PC-3 (cell line): ENCODE measurements around the gene LDB1. TPM values are rescaled to one million over a fixed set of nuclear protein-coding genes. Genes with fewer than 3 reads are reported as not detected.
A peak's percentile ranks its signal among the peaks of the same experiment; 100 is the strongest.

Experiments used
- ATAC-seq: fragments of 200-7000 bp; cut with Tn5 transposase; 2 replicates; pipeline ENCODE4 v1.9.1; 2020; ENCODE audit warnings: mild to moderate bottlenecking, moderate library complexity
- BruUV-seq: library from RNA; stranded (reverse); fragments of 400-500 nt; replicated peaks from 2 replicates; lab custom pipeline; 2021; lab: Mats Ljungman, UMichigan
- CTCF ChIA-PET: fragments of 300-600 bp; sonication (Branson Sonifier 250); formaldehyde crosslinking; loops from one replicate; lab custom pipeline; 2022; ENCODE audit warnings: antibody characterized with exemption; lab: Charles Lee
- POLR2A ChIA-PET: fragments of 300-600 bp; sonication (Branson Sonifier 250); formaldehyde crosslinking; loops from one replicate; lab custom pipeline; 2022; ENCODE audit warnings: antibody characterized with exemption; ENCODE audit not compliant: unreplicated experiment; lab: Charles Lee
- DNase-seq: peaks from one replicate; pipeline ENCODE4 v3.0.0-alpha.2; 2015
- H2AFZ ChIP-seq: fragments of 300-600 bp; sonication (generic); 2 replicates; pipeline ENCODE4 v1.6.0; 2016; ENCODE audit warnings: antibody characterized with exemption, low read length
- H3F3A ChIP-seq: fragments of 300-600 bp; sonication (generic); one replicate; pipeline ENCODE4 v1.6.0; 2017; ENCODE audit warnings: antibody characterized with exemption, low read length, control low read depth, mild to moderate bottlenecking; ENCODE audit not compliant: unreplicated experiment
- H3K27ac ChIP-seq: fragments of 300-600 bp; sonication (generic); 2 replicates; pipeline ENCODE4 v1.5.1; 2016; ENCODE audit warnings: mild to moderate bottlenecking, low read length
- H3K27me3 ChIP-seq: fragments of 300-600 bp; sonication (generic); 2 replicates; pipeline ENCODE4 v1.6.1; 2016; ENCODE audit warnings: low read length, mixed read lengths
- H3K36me3 ChIP-seq: fragments of 300-600 bp; sonication (generic); 2 replicates; pipeline ENCODE4 v1.6.1; 2016; ENCODE audit warnings: low read depth, mixed run types, low read length, mixed read lengths
- H3K4me1 ChIP-seq: fragments of 300-600 bp; sonication (generic); 2 replicates; pipeline ENCODE4 v1.5.1; 2016; ENCODE audit warnings: low read length; ENCODE audit not compliant: insufficient read depth
- H3K4me2 ChIP-seq: fragments of 300-600 bp; sonication (generic); 2 replicates; pipeline ENCODE4 v1.6.0; 2016; ENCODE audit warnings: low read length
- H3K4me3 ChIP-seq: fragments of 300-600 bp; sonication (generic); 2 replicates; pipeline ENCODE4 v1.5.1; 2016; ENCODE audit warnings: mild to moderate bottlenecking, low read length, mixed read lengths
- H3K79me2 ChIP-seq: fragments of 300-600 bp; sonication (generic); 2 replicates; pipeline ENCODE4 v1.6.1; 2017; ENCODE audit warnings: low read length, mixed read lengths
- H3K9ac ChIP-seq: fragments of 300-600 bp; sonication (generic); 2 replicates; pipeline ENCODE4 v1.6.0; 2016; ENCODE audit warnings: mild to moderate bottlenecking, low read length
- H3K9me2 ChIP-seq: fragments of 300-600 bp; sonication (generic); replicated peaks from 2 replicates; pipeline ENCODE4 v1.6.1; 2016; ENCODE audit warnings: mixed run types, low read length, mixed read lengths
- H3K9me3 ChIP-seq: fragments of 300-600 bp; sonication (generic); 2 replicates; pipeline ENCODE4 v1.6.1; 2016; ENCODE audit warnings: low read length, mixed read lengths
- H4K20me1 ChIP-seq: fragments of 300-600 bp; sonication (generic); 2 replicates; pipeline ENCODE4 v1.6.1; 2016; ENCODE audit warnings: low read length, mixed read lengths
- CTCF ChIP-seq: fragments of 300-600 bp; sonication (generic); conservative IDR thresholded peaks from 2 replicates; pipeline ENCODE4 v1.5.1; 2017; ENCODE audit warnings: antibody characterized with exemption, low read depth, mild to moderate bottlenecking, low read length
- EZH2 ChIP-seq: fragments of 300-600 bp; sonication (generic); IDR thresholded peaks from one replicate; pipeline ENCODE4 v1.6.1; 2017; ENCODE audit warnings: antibody characterized with exemption, mild to moderate bottlenecking, low read length; ENCODE audit not compliant: unreplicated experiment
- EZH2phosphoT487 ChIP-seq: fragments of 300-600 bp; sonication (generic); IDR thresholded peaks from 2 replicates; pipeline ENCODE4 v1.6.1; 2018; ENCODE audit warnings: mild to moderate bottlenecking, antibody characterized with exemption, low read length, borderline replicate concordance
- intact Hi-C: fragments of 100-400 bp; cut with micrococcal nuclease; formaldehyde crosslinking; loops from 2 replicates; pipeline ENCODE4 v1.9.0; 2023
- total RNA-seq: library from RNA; depleted of rRNA; stranded (reverse); fragments of >200 nt; gene quantifications from 2 replicates; pipeline ENCODE4 v1.2.3, GENCODE V29; 2014

The LDB1 gene
- total RNA-seq, 1 experiment from 2014 or later = 34.2 TPM

- ATAC-seq (peak; percentile 40), DNase-seq (no peak)
- peak overlapping the region; percentile 99 for H3K4me2 ChIP-seq
- H2AFZ ChIP-seq = peak overlapping the region; percentile 69
- H3K27me3 ChIP-seq = no peaks in the 10 kb centered on the region
- no TSS peak for BruUV-seq
- peak overlapping the region; percentile 96 for H3K9ac ChIP-seq
- intact Hi-C loops = loop anchor here (2.0 kb wide), 1 partner anchor 47 kb away; no protein-coding TSS in a partner anchor
- H3K4me1 ChIP-seq = peaks cover 10% of the 10 kb centered on the region; the same call in 1 of the 2 replicates
- CTCF ChIA-PET = no interaction called here
- POLR2A ChIA-PET = interaction anchor here (0.6 kb wide), 2 partner anchors 10 to 57 kb away, joined by 3 to 4 read pairs; no protein-coding TSS in a partner anchor
- H3K4me3 ChIP-seq = peak overlapping the region; percentile 84
- peak overlapping the region; percentile 32; the same call in 1 of the 2 replicates for H3K27ac ChIP-seq
- H3F3A ChIP-seq = no peaks in the 10 kb centered on the region
- H3K79me2 ChIP-seq = peaks cover 36% of the 10 kb centered on the region
- no peaks in the 10 kb centered on the region for H3K9me2 ChIP-seq
- H4K20me1 ChIP-seq = no peaks in the 10 kb centered on the region
- no peaks in the 10 kb centered on the region for H3K36me3 ChIP-seq
- no peaks in the 10 kb centered on the region for H3K9me3 ChIP-seq
- TF ChIP-seq EZH2phosphoT487 = no peak
- no peak for TF ChIP-seq EZH2
- no peak for TF ChIP-seq CTCF
Measured at GRCh38 chr10:102065561-102066398, 54.4 kb downstream of the LDB1 start.

GRCh38 chr10:102064868-102065560 is 55.2 kb downstream of the LDB1 start, which contains the start of gene HPS6:
TSS of gene HPS6 (plus strand) at chr10:102065349. CDS start at chr10:102065475, 126 bp downstream.
- no peaks in the 10 kb centered on the region for H3F3A ChIP-seq
- ATAC-seq (peak; percentile 96), DNase-seq (peak; percentile 90)
- H3K4me2 ChIP-seq = peak within 1 kb of the TSS; percentile 99
- H3K4me1 ChIP-seq = peaks cover 10% of the 10 kb centered on the region; the same call in 1 of the 2 replicates
- H3K4me3 ChIP-seq = peak within 1 kb of the TSS; percentile 84
- H3K9ac ChIP-seq = peak within 1 kb of the TSS; percentile 96
- no peaks in the 10 kb centered on the region for H3K9me3 ChIP-seq
- CTCF ChIA-PET = no interaction called here
- H3K79me2 ChIP-seq = peaks cover 36% of the 10 kb centered on the region
- no peaks in the 10 kb centered on the region for H3K27me3 ChIP-seq
- H3K36me3 ChIP-seq = no peaks in the 10 kb centered on the region
- no peaks in the 10 kb centered on the region for H4K20me1 ChIP-seq
- H2AFZ ChIP-seq = peak within 1 kb of the TSS; percentile 69
- H3K27ac ChIP-seq = peak within 1 kb of the TSS; percentile 32; the same call in 1 of the 2 replicates
- POLR2A ChIA-PET = interaction anchor here (0.6 kb wide), 1 partner anchor 58 kb away, joined by 3 read pairs; no protein-coding TSS in a partner anchor
- BruUV-seq = TSS peak; percentile 29
- TF ChIP-seq CTCF (peak; percentile 38; the same call in 1 of the 2 replicates), EZH2 (no peak)
- intact Hi-C loops = no loop called here
- H3K9me2 ChIP-seq = no peaks in the 10 kb centered on the region
